Measurements from ENCODE around the gene DLGAP1.

DNA sequence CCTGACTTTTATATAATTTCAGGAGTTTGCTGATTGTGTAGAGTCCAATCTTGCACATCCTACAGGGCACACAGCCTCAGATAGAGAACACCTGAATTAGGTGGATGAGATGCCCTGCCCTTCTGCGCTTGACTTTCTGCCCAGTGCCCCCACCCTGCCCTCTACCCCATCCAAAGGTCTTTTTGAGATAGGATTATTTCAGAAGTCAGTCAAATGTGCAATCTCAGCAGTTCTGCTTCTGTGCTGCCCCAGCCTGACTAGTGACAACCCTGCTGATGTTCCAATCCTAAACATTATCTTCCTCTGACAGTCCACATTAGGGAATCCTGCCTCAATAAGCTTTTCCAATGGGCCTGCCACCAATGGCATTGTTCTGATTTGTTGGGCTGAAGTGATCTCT, 593.6 kb downstream of the DLGAP1 start:
- TF ChIP-seq, protein P1, sequence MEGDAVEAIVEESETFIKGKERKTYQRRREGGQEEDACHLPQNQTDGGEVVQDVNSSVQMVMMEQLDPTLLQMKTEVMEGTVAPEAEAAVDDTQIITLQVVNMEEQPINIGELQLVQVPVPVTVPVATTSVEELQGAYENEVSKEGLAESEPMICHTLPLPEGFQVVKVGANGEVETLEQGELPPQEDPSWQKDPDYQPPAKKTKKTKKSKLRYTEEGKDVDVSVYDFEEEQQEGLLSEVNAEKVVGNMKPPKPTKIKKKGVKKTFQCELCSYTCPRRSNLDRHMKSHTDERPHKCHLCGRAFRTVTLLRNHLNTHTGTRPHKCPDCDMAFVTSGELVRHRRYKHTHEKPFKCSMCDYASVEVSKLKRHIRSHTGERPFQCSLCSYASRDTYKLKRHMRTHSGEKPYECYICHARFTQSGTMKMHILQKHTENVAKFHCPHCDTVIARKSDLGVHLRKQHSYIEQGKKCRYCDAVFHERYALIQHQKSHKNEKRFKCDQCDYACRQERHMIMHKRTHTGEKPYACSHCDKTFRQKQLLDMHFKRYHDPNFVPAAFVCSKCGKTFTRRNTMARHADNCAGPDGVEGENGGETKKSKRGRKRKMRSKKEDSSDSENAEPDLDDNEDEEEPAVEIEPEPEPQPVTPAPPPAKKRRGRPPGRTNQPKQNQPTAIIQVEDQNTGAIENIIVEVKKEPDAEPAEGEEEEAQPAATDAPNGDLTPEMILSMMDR (IDR thresholded peaks at IDR 0.05; ENCODE audit: poor library complexity), result no peak
- no peak for TF ChIP-seq EZH2phosphoT487 (IDR thresholded peaks at IDR 0.05; ENCODE audit: low read depth, severe bottlenecking, unreplicated experiment)
